GM21381 (cell line): ENCODE data around the gene WBP2.
"Not testable (repeated sequence)": the region's sequence is repeated elsewhere in the genome, so short reads cannot be mapped to it uniquely, and the experiment has no call there.

Experiments used
- ATAC-seq: cut with Tn5 transposase; IDR thresholded peaks from one replicate; pipeline ENCODE4 v1.9.1; 2021; ENCODE audit warnings: mild to moderate bottlenecking, moderate library complexity; ENCODE audit not compliant: unreplicated experiment

WBP2 gene

GRCh38 chr17:75889454-75889853, 34.3 kb upstream of the WBP2 start:
- ATAC-seq: no peak

- no peak for ATAC-seq
These were observed 33.3 kb upstream of the WBP2 start for GRCh38 chr17:75888484-75888883.

- ATAC-seq: not testable (repeated sequence)
These were observed 30.7 kb upstream of the WBP2 start for GRCh38 chr17:75885860-75886259.

- ATAC-seq: no peak
These were observed 30.3 kb upstream of the WBP2 start for GRCh38 chr17:75885431-75885830.

- ATAC-seq: no peak
These were observed 26.7 kb upstream of the WBP2 start for GRCh38 chr17:75881678-75882454.

GRCh38 chr17:75880266-75880665, 25.1 kb upstream of the WBP2 start:
- no peak for ATAC-seq

- no peak for ATAC-seq
These were observed 23.3 kb upstream of the WBP2 start, which contains the start of gene TRIM47 for GRCh38 chr17:75878174-75878998. TSS of gene TRIM47 (minus strand) at chr17:75878581. CDS start at chr17:75878548, 33 bp downstream.

- ATAC-seq: peak; percentile 56
These were observed 22.6 kb upstream of the WBP2 start for GRCh38 chr17:75877752-75878173.

GRCh38 chr17:75876938-75877751, 22.0 kb upstream of the WBP2 start:
- no peak for ATAC-seq

GRCh38 chr17:75876190-75876937, 21.2 kb upstream of the WBP2 start:
- ATAC-seq: no peak

GRCh38 chr17:75875940-75876189, 20.7 kb upstream of the WBP2 start:
- no peak for ATAC-seq

- no peak for ATAC-seq
These were observed 20.2 kb upstream of the WBP2 start for GRCh38 chr17:75875182-75875939.

GRCh38 chr17:75874323-75875181, 19.4 kb upstream of the WBP2 start:
- ATAC-seq: no peak

- ATAC-seq: no peak
These were observed 18.6 kb upstream of the WBP2 start for GRCh38 chr17:75873587-75874322.

- ATAC-seq: no peak
These were observed 17.6 kb upstream of the WBP2 start for GRCh38 chr17:75872434-75873351.

GRCh38 chr17:75870228-75870627, 15.1 kb upstream of the WBP2 start:
- not testable (repeated sequence) for ATAC-seq
